Astrocyte of the hippocampus (primary cell): ENCODE measurements around the gene LAMA2.

Experiments
- DNase-seq: peaks from one replicate; pipeline ENCODE4 v3.0.0; 2011; ENCODE audit warnings: low read depth, low spot score

LAMA2 gene

DNA sequence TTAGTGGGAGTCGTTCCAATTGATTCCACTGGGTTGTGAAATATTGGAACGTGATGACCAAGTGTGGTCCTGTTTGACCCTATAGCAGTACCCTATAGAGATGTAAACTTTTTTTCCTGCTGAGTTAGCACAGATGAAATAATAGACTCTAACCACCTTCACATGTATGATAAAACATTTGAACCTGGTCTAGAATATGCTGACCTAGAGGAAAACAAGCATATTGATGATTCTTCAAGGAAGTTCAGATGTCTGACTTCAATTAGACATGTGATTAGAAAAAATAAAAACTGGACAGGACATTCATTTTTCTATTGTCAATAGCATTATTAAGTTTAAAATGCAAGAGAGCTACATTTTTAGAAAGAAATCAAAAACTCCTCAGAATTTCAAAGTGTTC lies 424.9 kb downstream of the LAMA2 start:
- no peak for DNase-seq

DNA sequence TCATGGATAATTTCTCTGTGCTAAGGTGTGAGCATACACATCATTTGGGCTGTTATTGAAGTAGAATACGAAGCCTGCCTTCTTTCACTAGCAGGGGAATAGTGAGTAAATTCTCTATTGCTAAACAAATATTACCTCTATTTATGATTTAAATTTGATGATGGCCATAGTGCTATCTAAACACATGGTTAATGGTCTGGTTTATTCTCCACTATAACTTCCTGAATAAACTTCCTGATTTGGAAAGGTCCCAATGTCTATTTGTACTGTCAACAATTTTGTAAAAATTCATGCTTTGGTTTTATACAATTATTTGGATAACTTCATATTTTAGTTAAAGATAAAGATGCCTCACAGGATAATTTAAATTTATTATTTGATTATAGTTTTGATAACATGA lies 426.2 kb downstream of the LAMA2 start:
- DNase-seq = no peak

- peak; percentile 84 for DNase-seq
Measured at GRCh38 chr6:129312880-129313279, 429.9 kb downstream of the LAMA2 start.

DNA sequence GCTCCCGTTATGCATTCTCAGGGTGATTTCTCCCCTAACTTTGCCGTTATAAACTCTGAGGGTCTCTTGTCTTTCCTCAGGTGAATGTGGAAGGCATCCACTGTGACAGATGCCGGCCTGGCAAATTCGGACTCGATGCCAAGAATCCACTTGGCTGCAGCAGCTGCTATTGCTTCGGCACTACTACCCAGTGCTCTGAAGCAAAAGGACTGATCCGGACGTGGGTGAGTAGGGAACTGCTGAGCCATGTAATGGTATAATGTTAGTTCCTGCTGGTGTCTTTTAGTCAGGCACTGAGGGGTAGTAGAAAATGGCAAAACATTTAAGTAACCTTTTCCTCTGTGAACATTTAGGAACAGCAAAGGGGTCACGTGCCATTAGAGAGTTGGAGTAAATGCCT lies 431.6 kb downstream of the LAMA2 start:
- peak; percentile 30 for DNase-seq

- DNase-seq = peak; percentile 94
Measured at GRCh38 chr6:129317931-129318820, 435.2 kb downstream of the LAMA2 start.

GRCh38 chr6:129320892-129321291 lies 438.0 kb downstream of the LAMA2 start:
- no peak for DNase-seq

DNA sequence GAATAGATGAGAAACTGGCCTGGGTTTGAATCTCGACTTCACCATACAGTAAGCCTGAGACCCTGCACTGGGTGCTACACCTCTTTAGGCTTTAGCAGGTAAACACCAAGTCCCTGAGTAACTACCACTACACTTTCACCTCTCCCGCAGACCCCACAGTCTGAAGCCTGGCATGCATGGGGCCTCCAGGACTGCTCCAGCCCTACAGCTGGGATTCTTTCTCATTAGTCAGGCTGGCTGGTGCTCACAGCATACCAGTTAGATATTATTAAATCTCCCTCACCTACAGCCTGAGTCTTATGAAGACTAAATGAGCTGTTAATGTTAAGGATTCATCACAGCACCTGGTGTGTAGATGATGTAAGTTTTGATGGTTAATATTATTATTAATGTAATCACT lies 438.4 kb downstream of the LAMA2 start:
- DNase-seq = peak; percentile 47

GRCh38 chr6:129324345-129324744 lies 441.4 kb downstream of the LAMA2 start:
- DNase-seq = no peak

GRCh38 chr6:129329678-129330077 lies 446.7 kb downstream of the LAMA2 start:
- no peak for DNase-seq

DNA sequence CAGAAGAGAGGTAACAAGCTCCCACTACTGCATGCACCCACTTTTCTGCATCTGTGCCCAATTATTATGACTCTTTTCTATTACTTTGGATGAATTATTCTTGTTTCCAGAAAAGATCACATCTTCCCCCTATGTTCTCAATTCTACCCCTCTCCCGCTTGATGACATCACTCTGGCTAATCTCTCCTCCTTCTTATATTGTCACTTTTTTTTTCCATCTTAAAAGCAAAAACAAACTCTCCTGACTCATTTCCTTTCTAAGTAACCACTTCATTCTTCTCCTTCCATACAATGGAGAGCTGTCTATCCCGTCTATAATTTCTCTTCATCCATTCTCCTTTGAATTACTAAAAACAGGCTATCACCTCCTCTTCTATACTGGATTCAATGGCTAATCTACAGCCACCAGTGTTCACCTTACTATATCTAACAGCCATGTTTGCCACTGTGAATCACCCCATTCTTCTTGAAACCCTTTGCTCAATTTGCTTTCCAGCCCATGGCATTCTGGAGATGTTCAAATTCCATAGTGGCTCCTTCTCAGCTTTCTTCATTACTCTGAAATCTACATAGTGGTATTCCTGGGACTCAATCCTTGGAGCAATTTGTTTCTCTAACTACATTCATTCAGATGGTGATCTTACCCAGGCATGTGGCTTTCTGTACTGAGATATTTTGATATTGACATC lies 448.7 kb downstream of the LAMA2 start:
- DNase-seq = peak; percentile 36

- DNase-seq = no peak
Measured at GRCh38 chr6:129335792-129336191, 452.9 kb downstream of the LAMA2 start.

- no peak for DNase-seq
Measured at GRCh38 chr6:129338683-129339082, 455.7 kb downstream of the LAMA2 start.

- peak; percentile 76 for DNase-seq
Measured at GRCh38 chr6:129340983-129341382, 458.0 kb downstream of the LAMA2 start.

DNA sequence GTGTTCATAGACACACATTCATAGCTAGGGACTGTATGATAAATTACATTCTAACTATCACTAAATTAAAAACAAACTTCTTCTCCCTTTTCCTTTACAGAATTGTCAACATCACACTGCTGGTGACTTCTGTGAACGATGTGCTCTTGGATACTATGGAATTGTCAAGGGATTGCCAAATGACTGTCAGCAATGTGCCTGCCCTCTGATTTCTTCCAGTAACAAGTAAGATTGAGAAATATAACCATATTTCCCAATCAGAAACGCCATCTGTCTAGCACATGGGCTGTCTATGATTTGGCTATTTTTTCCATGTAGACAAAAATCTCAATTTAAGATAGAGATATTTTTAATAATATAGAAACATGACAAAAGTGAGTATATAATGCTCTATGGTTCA lies 459.3 kb downstream of the LAMA2 start:
- DNase-seq = no peak

GRCh38 chr6:129342796-129343195 lies 459.9 kb downstream of the LAMA2 start:
- no peak for DNase-seq

GRCh38 chr6:129344379-129344778 lies 461.4 kb downstream of the LAMA2 start:
- DNase-seq = no peak

- DNase-seq = peak; percentile 25
Measured at GRCh38 chr6:129345890-129346289, 463.0 kb downstream of the LAMA2 start.

DNA sequence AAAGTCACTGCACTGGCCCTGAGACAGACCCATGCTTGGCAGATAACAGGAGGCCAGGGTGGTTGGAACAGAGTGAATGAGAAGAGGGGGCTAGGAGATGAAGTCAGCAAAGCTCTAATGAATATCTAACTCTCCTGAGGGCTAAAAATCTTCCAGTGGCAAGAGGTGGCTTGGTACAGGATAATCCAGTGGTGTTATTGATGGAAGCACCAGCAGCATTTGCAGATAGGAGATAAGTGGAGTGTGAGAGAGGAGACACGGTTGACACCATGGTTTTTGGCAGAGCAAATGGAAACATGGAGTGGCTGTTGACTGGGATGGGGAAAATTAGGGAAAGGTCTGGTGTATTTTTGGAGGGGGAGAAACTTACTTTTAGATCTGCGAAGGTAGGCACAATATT lies 464.0 kb downstream of the LAMA2 start:
- DNase-seq = no peak

GRCh38 chr6:129350278-129350677 lies 467.3 kb downstream of the LAMA2 start:
- DNase-seq = no peak

- no peak for DNase-seq
Measured at GRCh38 chr6:129351807-129352206, 468.9 kb downstream of the LAMA2 start.

DNA sequence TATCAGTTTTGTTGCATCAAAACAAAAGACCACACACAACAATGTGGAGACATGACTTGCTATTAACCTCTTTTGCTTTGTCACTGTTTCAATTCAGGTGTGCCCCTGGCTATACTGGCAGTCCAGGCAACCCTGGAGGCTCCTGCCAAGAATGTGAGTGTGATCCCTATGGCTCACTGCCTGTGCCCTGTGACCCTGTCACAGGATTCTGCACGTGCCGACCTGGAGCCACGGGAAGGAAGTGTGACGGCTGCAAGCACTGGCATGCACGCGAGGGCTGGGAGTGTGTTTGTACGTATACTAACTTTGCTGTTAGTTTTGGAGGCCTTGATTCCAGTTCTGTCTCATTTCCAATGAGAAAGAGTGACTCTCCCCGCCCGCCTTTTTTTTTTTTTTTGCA lies 470.1 kb downstream of the LAMA2 start:
- no peak for DNase-seq

DNA sequence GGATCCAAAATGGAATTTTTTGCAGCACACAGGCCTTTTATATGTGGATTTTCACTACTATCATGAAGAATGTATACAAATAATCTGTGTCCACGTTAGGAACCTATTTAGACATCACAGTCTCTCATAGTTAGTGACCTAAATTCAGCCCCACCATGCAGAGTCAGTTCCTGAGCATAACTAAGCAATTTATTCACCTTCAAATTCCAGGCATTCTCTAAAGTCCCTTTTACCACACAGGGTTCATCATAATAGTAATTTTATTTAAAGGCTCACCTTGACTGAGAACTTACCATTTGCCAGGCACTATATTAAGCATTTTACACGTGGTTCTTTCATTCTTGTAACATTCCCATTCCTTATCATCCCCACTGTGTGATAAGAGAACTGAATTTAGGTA lies 473.2 kb downstream of the LAMA2 start:
- DNase-seq = no peak
